GM04503 (cell line): ENCODE data around the gene ZNF557.

Experiments
- DNase-seq: peaks from one replicate; pipeline ENCODE4 v3.0.0-alpha.2; 2012; ENCODE audit warnings: low read depth

ZNF557 gene

DNA sequence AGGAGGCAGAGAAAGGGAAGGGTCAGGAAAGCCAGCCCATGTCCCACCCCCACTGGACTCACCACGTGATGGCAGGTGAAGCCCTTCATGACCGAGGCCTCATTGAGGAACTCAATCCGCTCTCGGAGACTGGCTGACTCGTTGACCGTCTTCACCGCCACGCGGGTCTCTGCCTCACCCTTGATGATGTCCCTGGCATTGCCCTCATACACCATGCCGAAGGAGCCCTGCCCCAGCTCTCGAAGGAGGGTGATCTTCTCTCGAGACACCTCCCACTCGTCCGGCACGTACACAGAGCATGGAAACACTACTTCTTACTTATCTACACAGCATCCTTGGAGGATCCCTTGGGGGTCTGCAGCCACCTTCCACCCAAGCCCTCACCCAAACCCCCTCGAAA is 55.7 kb downstream of the ZNF557 start:
- no peak for DNase-seq

DNA sequence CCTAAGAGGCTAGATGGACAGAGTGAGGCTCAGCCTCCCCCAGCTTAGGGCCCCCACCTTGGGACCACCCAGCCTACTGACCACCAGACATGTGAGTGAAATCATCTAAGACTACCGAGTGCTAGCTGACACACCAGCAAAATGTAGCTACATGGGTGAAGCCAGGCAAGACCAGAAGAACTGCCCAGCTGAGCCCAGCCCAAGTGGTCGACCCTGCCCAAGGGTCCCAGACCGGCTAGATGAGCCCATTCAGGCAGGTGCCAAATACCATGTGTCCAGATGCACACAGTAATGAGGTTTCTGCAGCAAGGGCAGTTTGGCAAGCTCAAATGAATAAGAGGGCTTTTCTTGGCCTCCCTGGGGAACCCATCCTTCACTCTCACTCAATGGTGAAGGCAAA is 56.6 kb downstream of the ZNF557 start:
- no peak for DNase-seq

DNA sequence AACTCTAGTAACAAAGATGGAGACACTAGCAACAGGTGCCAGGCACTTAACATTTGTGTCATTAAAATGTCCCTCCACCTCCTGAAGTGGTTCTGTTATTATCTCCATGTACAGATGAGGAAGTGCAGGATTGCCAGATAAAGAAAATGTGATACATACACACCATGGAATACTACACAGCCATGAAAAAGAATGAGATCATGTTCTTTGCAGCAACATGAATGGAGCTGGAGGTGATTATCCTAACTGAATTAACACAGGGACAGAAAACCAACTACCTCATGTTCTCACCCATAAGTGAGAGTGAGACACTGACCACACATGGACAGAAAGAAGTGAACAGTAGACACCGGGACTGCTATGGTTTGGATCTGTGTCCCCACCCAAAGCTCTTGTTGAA is 60.5 kb downstream of the ZNF557 start:
- DNase-seq: no peak

GRCh38 chr19:7132054-7132453 is 62.6 kb downstream of the ZNF557 start:
- DNase-seq: no peak

- DNase-seq: no peak
Observed at GRCh38 chr19:7137120-7137519, 67.6 kb downstream of the ZNF557 start.
